ENCODE results near the gene NTM.
"Not testable (repeated sequence)": the region's sequence is repeated elsewhere in the genome, so short reads cannot be mapped to it uniquely, and the experiment has no call there.

The NTM gene

DNA sequence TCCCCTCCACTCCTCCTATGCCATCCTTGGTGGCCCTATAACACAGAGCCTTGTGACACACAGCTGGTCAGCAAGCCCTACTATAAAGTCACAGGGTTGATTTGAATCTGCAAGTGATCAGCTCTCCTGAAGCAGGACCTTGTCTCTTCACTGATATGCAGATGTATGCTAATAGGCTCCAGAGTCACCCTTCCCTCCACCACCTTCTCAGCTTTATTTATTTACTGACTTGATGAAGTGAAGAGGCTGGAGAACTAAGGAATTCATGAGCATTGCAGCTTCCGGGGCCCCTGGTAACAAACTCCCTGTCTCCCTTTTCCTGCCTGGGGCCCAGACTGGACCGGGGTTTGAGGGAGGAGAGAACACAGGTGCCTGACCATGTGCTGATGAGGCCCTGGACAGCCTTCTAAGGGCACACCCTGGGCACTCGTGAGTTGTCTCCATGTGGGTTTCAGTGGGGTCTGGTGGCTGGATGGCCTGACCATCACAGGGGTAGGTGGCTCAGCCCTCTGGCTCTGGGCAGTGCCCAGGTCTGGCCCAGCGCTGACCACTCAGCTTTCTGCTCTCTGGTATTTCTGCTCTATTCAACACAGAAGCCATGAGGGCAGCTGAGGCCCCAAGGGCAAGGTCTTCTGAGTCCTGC lies 307.5 kb downstream of the NTM start:
- DNase-seq = no peak

DNA sequence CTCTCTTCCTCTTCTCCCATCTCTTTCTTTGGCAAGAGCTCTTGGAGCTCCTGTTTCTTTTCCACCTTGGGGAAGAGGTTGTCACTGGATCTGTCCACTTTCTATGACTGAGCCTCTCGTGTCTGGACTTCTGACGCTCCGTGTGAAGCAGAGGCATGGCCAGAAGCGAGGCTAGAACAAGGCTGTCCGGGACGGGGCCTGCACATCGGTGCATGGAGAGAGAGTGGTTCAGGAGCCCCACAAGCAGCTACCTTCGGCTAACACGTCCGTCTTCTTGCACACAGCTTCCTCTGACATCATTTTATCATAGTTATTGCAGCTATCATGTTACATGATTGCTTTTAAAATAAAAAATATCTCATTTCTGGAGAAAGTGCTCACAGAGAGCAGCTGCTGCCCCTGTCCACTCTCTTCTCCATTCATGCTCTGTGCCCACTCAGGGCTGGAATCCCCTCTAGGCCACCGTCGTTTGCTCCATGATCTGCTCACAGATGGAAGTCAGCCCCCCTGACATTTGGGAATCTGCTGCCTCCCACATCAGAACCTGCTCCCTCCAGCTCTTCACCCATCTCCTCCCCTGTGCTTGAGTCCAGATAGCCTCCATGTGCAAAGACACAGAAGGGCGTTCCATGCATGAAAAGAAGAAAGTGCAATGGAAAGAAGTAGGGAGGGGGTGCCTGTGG lies 308.4 kb downstream of the NTM start:
- no peak for DNase-seq

DNA sequence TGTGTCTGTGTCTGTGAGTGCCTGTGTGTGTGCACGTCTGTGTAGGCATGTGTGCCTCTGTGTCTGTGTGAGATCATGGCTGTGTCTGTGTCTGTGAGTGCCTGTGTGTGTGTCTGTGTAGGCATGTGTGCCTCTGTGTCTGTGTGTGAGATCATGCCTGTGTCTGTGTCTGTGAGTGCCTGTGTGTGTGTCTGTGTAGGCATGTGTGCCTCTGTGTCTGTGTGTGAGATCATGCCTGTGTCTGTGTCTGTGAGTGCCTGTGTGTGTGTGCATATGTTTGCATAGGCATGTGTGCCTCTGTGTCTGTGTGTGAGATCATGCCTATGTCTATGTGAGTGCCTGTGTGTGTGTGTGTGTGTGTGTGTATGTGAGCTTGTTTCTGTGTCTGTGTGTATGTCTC lies 310.0 kb downstream of the NTM start:
- not testable (repeated sequence) for DNase-seq

DNA sequence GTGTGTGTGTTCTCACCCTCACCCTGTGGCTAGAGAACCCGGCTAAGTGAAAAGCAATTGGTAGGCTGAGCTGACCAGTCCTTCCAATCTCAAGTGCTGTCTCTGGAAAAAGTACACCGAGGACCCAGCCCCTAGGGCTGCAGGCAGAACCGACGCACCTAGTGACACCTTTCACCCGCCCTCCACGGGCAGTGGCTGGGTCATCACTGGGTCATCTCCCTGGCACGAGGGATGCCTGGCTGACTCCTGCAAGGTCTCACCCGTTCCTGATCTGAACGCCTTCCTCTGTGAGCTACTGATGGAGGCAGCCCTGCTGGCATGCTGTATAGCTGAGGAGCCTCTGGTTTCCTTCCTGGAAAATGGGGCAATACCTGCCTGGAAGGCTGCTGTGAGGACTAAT lies 311.5 kb downstream of the NTM start:
- DNase-seq = no peak

DNA sequence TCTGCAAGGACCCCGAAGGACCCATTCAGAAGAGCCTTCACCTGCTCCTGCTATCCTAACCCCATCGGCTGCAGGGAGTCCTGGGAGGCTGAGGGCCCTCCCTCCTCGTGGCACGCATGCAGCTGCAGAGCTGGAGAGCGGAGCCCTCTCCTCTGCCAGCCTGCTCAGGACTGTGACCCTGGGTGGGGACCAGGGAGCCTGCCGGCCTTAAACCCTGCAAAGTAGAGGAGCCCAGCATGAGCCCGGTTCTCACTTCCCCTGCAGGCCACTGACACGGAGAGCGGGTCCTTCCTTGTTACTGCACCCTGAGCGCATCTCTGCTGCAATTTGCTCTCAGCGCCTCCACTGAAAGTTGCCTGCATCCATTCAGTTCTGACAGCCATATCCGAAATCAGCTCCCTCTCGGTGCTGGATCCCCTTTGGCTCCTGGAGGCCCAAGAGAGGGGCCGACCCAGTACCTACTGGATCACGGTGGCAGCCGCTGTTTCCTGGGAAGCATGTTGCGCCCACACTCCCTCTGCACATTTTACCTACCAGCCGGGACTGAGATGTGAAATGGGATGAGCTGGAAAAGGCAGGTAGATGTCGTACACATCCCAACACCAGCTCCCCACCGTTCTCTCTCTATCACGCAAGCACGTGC lies 312.1 kb downstream of the NTM start:
- DNase-seq = no peak

DNA sequence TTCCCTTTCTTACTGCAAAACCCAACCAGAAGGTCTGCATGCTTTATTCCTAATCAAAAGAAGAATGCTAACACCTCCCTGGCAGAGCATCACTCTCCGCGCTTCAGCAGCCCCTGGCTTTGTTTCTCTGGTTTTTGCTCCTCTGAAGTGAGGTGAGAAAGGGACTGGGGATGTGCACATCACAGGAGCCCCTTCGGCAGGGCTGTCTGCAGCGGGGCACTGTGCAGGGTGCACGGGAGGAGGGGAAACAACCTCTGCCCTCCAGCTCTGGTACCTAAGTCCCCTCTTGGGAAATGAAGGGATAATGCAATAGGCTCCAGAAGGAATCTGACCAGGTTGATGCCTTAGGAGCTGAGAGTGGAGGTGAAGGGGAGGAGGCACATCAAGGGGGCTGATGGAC lies 312.7 kb downstream of the NTM start:
- no peak for DNase-seq

DNA sequence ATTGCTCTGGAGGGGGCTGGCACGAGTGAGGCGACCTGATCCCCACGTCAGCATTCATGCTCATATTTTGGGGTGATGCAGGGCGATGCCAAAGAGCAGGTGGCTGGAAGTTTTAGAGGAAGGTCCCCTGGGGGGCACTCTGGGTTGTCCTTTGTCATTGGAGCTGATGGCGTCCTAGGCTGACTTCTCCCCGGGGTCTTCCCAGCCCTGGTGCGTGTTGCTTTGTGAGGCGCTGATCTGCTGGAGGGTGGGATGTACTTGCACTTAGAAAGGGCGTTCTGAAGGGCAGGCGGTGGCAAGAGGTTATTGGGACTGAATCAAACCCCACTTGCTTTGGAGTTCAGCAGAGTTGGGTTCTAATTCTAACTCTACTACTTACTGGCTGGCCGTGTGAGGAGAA lies 313.3 kb downstream of the NTM start:
- DNase-seq = no peak

DNA sequence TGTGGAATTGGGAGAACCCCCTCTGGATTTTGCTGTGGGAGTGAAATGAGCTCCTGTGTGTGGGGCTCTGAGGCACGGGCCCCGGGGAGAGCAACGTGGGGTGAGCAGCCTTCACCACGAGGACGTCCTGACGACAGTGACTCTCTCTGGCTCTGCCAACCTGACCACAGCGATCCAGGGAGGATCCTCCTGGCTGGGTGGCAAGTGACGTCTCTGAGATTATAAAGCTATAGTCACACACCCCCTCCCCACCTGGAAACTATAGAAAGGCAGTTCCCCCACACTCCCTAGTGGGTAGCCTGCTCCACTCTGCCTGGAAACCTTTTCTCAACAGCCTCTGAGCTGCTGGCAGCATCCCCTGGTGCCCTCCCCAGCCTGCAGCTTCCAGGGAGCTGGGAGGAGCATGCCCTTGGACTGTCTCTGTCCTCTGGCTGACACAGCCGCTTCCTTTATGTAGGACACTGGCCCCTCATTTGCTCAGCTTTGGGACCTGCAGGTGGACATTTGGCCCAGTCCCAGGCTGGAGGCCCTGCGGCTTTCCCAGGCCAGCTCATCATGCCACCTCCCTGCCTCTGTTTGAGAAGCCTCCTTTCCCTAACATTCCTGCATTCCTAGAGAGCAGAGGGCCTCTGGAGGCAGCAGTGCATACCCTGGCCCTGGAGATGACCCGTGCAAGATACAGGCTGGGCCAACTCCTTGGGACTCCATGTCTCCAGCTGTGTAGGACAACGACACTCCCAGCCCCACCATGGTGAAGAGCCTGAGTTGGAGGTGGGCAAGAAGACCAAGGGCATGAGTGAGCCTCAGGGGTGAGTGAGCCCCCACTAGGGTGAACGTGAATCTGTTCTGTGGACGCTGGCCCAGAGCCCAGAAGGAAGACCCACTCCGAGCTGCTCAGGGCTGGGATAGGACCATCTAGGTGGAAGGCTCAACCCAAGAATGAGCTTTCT lies 314.0 kb downstream of the NTM start:
- DNase-seq = no peak

DNA sequence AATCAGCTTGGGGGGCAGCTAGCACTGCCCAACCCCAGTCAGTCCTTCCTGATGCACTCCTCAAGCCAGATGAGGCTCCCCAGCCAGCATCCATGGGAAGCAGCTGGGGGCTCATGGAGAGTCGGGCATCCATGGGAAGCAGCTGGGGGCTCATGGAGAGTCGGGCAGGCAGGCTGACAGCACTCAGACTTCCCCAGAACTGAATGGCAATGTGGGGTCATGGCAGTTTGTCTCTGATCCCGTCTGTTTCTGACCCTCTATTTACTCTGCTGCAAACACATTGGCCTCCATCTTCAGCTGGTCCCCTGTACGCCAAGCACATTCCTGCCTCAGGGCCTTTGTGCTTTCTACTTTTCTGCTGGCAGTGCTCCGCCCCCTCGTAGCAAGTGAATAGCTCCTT lies 314.8 kb downstream of the NTM start:
- no peak for DNase-seq

DNA sequence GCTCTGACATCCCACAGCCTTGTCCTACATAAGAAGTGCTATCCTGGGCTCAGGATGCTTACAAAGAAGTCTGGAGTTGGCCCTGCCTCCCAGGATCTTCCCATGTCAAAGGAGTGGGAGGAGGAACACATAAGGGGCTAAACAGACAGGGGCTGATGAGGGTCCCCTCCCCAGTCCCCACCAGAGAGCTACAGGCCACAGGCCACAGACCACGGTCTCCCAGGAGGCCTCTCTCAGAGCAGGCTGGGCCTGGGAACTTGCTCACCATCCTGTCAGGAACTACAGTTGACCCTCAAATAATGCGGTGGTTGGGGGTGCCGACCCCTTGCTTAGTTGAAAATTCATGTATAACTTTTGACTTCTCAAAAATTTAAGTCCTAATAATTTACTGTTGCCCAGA lies 315.5 kb downstream of the NTM start:
- DNase-seq = no peak

DNA sequence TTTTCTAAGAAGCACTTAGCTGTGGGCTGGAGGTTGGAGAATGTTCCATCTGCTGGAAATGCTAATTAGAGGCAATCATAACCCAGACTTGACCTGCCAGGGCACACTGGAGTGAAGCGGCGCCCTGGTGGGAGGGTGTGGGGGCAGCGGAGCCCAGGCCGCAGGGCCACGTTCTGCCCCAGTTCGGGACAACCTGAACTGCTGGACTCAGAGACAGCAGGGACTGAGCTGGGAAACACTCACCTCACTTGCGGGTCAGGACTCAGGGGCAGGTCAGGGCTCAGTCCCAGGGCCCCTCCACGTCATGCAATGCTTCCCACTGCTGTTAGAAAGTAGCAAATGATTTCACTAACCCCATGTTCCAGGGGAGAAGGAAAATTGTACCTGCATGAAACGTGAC lies 316.4 kb downstream of the NTM start:
- no peak for DNase-seq

DNA sequence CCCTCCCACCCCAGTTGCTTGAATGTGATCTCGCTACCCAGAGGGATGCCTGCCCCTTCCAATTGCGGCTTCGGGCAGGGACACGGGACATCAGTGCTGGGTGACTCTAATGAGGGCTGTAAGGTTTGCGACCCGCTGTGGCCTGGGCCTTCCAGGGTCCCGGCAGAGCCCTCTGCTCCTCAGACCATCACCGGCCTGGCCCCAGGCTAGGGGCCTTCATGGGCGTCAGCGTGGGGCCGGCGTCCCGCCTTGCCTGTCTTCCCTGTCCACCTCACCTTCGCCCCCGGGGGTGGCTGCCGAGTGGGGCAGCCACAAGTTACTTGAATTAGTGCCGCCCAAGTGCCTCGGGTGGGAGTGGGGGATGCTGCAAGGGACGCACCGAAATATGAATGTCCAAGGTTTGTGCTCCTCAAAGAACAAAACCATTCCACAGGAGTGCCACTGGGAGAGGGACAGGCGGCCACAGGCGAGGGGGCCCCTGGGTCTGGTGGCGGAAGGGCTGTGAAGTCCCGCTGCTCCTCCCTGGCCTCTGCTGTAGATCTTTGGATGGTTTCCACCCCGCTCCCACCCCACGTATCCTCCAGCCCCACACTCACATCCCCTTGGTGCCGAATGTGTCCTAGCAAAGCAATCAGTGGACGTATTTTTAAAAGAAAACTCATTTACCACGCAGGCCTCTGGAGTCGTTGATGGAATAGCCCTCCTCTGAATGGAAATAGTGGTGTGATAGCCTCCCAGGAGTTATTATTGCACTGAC lies 317.1 kb downstream of the NTM start:
- no peak for DNase-seq

DNA sequence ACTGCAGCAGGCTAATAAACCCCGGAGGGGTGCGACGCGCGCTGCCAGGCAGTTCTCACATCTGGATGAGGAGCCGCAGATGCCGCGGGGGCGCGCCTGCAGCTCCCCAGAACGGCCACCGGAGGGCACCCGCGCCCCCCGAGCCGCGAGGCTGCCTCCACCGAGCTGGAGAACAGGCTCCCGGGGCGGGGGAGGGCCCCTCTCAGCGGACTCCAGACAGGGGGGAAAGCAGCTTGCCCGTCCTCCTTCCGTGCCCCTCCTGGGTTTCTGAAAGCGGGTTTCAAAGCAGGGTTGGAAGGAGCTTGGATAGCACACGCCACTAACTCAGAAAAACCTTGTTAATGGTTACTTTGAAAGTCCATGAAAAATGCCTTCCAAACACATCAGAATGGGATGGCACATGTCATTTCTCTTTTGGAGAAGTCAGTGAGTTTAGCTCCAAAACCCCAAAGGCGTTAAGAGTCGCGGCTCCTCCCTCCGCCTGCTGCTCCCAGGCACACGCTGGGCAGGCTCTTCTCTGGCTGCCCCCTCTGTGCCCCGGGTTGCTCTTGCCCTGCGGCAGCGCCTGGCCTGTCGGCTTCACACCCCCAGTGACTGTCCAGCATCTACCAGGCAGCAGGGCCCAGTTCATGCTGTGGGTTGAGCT lies 317.8 kb downstream of the NTM start:
- peak; percentile 86 for DNase-seq

DNA sequence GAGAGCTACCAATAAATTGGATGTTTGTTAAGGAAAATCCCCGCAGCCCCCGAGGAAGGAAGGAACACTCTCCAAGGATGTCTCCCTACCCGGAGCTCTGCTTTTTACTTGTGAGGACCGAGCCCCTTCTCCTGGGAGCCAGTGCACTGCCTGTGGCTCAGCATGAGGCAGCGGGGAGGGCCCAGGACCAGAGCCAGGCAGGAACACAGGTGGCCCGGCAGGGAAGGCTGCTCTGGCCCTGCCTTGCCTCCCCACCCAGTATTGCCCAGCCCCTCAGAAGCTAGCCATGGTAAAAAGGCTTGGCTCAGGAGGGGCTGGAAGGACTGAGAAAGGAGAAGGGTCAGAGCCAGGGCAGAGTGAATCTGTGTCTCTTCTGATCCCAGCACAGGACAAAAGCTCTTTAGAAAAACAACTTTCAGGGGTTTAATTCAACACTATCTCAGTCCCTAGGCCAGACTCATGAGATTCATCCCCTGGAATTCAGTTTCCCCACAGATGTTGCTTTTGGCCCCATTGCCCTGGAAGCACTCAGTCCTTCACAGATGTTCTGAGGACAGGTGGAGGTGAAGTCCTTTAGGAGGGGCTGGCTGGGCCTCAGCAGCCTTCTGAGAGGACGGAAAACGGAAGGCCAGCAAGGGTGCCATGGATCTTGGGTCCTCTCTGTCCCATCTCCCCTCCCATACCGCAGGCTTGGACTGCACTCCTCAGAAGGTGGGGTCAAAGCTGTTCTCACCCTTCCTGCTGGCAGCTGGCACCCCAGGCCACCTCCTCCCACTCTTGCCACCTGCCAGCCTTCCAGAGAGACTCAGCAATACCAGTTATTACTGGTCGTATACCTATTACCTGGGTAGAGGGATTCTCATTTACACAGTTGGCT lies 318.9 kb downstream of the NTM start:
- DNase-seq = peak; percentile 63

DNA sequence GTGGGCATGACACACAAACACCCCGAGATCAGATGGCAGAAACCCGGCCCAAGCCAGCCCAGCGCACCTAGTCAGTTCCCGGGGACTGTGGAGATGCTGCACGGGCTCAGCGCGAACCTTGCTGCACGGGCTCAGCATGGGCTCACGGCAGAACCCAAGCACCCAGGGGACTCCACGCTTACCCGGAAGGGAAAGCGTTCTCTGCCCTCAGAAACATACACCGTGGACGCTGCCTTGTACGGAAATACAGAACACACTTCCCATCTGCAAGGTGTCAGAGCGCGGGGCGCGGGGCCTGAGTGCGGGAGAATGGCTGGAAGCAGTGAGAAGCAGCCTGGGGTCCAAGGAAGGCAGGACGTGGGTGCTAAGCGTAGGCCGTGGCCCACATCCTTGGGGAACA lies 319.9 kb downstream of the NTM start:
- no peak for DNase-seq

DNA sequence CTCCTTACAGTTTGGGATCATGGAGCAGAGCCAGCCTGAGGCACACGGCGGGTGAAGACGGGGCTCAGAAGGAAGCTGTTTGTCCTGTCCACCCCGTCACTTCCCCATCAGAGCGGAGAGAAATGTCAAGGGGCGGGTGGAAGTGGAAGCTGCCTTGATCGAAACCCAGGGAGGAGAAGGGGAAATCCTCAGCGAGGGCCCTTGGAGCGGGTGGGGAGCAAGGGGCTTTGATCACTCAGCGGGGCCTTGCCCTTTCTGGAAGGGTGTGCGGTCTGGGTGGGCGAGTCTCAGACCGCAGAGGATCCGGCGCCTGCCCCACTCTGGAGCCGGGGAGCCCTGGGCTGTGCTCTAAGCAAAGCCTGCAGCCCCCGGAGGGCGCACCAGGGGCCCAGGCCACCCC lies 320.4 kb downstream of the NTM start:
- no peak for DNase-seq

DNA sequence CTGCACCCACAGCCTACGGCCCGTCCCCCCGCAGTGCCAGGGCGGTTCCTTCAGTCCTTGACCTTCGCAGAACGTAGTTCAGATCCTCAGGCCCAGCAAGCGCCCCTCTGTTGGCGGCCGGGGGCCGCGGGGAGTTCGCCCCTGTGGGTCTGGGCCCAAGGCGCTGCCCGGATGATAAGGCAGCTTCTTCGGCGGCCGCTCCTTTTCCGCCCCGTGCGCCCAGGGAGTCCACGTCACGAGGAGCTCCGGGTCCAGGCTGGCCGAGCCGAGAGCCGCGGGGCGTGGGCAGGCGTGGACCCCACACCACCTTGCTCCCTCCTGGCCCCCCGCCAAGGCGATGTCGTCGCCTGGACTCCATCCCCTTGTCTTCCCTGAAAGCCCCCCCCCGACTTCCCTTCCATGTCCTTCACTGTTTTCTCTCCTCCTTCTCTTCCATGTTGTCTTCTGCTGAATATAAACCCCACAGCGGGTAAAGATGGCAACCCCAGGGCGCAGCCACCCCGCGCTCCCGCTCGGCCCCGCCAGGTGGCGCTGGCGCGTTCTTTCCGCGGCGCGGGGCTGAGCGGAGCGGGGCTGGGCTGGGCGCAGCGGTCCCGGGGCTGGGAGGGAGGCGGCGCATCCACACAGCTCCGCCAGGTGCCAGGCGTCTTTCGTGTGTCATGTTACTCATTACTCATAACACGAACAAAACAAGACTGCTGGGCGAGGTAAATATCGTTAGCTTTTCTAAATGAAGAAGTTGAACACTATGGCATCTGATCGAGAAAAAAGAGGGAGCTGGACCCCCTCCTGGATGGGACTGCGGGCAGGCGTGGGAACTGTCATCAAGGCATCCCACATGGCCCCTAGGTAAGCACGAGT lies 321.0 kb downstream of the NTM start:
- peak; percentile 93 for DNase-seq

DNA sequence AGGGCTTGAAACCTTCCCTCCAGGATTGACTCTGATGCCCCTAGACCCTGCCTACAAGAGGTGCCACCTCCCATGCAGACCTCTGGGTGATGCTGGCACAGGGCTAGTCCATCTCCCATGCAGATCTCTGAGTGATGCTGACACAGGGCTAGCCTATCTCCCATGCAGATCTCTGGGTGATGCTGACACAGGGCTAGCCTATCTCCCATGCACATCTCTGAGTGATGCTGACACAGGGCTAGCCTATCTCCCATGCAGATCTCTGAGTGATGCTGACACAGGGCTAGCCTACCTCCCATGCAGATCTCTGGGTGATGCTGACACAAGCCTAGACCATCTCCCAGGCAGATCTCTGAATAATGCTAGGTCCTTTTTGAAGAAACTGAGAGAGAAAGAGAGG lies 321.7 kb downstream of the NTM start:
- peak; percentile 66 for DNase-seq

DNA sequence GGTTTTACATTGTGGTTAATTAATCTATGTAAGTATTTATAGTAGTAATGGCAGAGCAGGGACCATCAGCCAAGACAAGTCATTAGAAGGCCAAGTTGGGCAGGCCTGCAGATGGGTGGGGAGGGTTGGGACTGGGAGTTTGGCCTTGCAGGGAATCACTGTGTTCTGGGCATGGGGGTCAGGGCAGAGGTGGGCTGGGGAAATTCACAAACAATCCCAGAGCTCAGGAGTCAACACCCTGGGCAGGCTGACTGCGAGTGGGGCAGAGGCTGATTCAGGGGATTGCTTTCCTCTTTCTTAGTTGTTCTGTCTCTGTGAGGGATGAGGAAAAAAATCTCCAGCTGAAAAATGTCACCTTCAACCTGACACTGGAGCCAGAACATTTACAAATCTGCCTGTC lies 322.5 kb downstream of the NTM start:
- DNase-seq = peak; percentile 58

DNA sequence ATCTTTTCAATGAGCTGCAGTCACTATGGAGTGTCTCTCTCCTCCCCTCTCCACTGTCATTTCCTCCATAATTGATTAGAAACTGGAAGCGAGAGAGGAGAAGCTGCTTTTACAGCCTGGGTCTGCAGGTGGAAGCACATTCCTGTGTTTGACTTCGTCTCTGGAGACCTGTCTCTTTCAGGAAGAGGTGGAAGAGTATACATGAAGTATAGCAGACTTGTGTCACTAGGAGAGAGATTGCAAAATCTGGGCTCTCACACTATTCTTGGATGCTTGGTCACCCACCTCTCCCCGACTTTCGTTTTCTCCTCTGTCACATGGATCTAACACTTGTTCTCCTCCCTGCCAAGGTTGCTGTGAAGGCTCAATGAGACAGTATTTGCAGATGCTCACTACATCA lies 323.3 kb downstream of the NTM start:
- no peak for DNase-seq
